Measurements from ENCODE around the gene SCAMP4. TPM values are rescaled to one million over a fixed set of nuclear protein-coding genes. Genes with fewer than 3 reads are reported as not detected.
A peak's percentile ranks its signal among the peaks of the same experiment; 100 is the strongest.

The SCAMP4 gene
- 29.1 and 29.2 TPM in 2 replicates for total RNA-seq (2014; rRNA removed; shearing (Covaris generic))

- peak within 1 kb of the TSS; percentile 71 for H3K4me3 ChIP-seq
- peaks cover 14% of the 10 kb centered on the region for H3K4me1 ChIP-seq
- DNase-seq: peak; percentile 98 to 99
- H3K27ac ChIP-seq: peak within 1 kb of the TSS; percentile 56
- no peaks in the 10 kb centered on the region for H3K27me3 ChIP-seq
- H3K9me3 ChIP-seq (replicated peaks): no peaks in the 10 kb centered on the region
- no peaks in the 10 kb centered on the region for H3K36me3 ChIP-seq
Measured at GRCh38 chr19:1905110-1905862, at the start of gene SCAMP4, which contains the start of gene ADAT3. Gene SCAMP4, plus strand, starts transcription at chr19:1905399. Its CDS starts 9,621 bp downstream, at chr19:1915020. Gene ADAT3, plus strand, starts transcription at chr19:1905399. Its CDS starts 6,649 bp downstream, at chr19:1912048.

GRCh38 chr19:1855828-1856255 lies 49.4 kb upstream of the SCAMP4 start:
- no peak for DNase-seq
- no peaks in the 10 kb centered on the region for H3K36me3 ChIP-seq
- H3K4me3 ChIP-seq: peak overlapping the region; percentile 65
- H3K27ac ChIP-seq: peak overlapping the region; percentile 56
- H3K9me3 ChIP-seq (replicated peaks): no peaks in the 10 kb centered on the region
- peaks cover 15% of the 10 kb centered on the region for H3K4me1 ChIP-seq
- H3K27me3 ChIP-seq: no peaks in the 10 kb centered on the region

- H3K9me3 ChIP-seq (replicated peaks): no peaks in the 10 kb centered on the region
- no peaks in the 10 kb centered on the region for H3K27me3 ChIP-seq
- peak overlapping the region; percentile 56 for H3K27ac ChIP-seq
- DNase-seq: peak; percentile 49 to 57
- H3K4me3 ChIP-seq: peak overlapping the region; percentile 65
- H3K4me1 ChIP-seq: peaks cover 15% of the 10 kb centered on the region
- H3K36me3 ChIP-seq: no peaks in the 10 kb centered on the region
Measured at GRCh38 chr19:1856345-1856697, 48.9 kb upstream of the SCAMP4 start.

GRCh38 chr19:1856698-1857603 lies 48.2 kb upstream of the SCAMP4 start:
- H3K9me3 ChIP-seq (replicated peaks): no peaks in the 10 kb centered on the region
- H3K4me3 ChIP-seq: peak overlapping the region; percentile 65
- H3K36me3 ChIP-seq: no peaks in the 10 kb centered on the region
- H3K27ac ChIP-seq: peak overlapping the region; percentile 56
- peak; percentile 56 to 64 for DNase-seq
- H3K4me1 ChIP-seq: peaks cover 15% of the 10 kb centered on the region
- no peaks in the 10 kb centered on the region for H3K27me3 ChIP-seq

GRCh38 chr19:1857648-1858326 lies 47.4 kb upstream of the SCAMP4 start:
- H3K4me3 ChIP-seq: peak overlapping the region; percentile 65
- DNase-seq: no peak
- H3K4me1 ChIP-seq: peaks cover 15% of the 10 kb centered on the region
- H3K27me3 ChIP-seq: no peaks in the 10 kb centered on the region
- no peaks in the 10 kb centered on the region for H3K9me3 ChIP-seq (replicated peaks)
- peak overlapping the region; percentile 56 for H3K27ac ChIP-seq
- H3K36me3 ChIP-seq: no peaks in the 10 kb centered on the region

GRCh38 chr19:1858412-1859081 lies 46.7 kb upstream of the SCAMP4 start:
- no peak for DNase-seq
- Histone ChIP-seq H3K4me1 (peaks cover 15% of the 10 kb centered on the region), H3K27ac (no peak overlapping the region), H3K9me3 (replicated peaks) (no peaks in the 10 kb centered on the region), H3K27me3 (no peaks in the 10 kb centered on the region), H3K36me3 (no peaks in the 10 kb centered on the region), H3K4me3 (no peak overlapping the region)

- Histone ChIP-seq H3K27ac (no peak overlapping the region), H3K36me3 (no peaks in the 10 kb centered on the region), H3K4me1 (peaks cover 15% of the 10 kb centered on the region), H3K4me3 (no peak overlapping the region), H3K9me3 (replicated peaks) (no peaks in the 10 kb centered on the region), H3K27me3 (no peaks in the 10 kb centered on the region)
- no peak for DNase-seq
Measured at GRCh38 chr19:1859331-1859781, 45.8 kb upstream of the SCAMP4 start.

GRCh38 chr19:1860042-1860775 lies 45.0 kb upstream of the SCAMP4 start:
- peak; percentile 62 to 65 for DNase-seq
- no peaks in the 10 kb centered on the region for H3K27me3 ChIP-seq
- H3K36me3 ChIP-seq: no peaks in the 10 kb centered on the region
- H3K9me3 ChIP-seq (replicated peaks): no peaks in the 10 kb centered on the region
- H3K27ac ChIP-seq: no peak overlapping the region
- H3K4me3 ChIP-seq: no peak overlapping the region
- peaks cover 10% of the 10 kb centered on the region for H3K4me1 ChIP-seq

- DNase-seq: no peak
- Histone ChIP-seq H3K4me1 (peaks cover 4% of the 10 kb centered on the region), H3K27me3 (no peaks in the 10 kb centered on the region), H3K27ac (no peak overlapping the region), H3K9me3 (replicated peaks) (no peaks in the 10 kb centered on the region), H3K36me3 (no peaks in the 10 kb centered on the region), H3K4me3 (no peak overlapping the region)
Measured at GRCh38 chr19:1860821-1861598, 44.2 kb upstream of the SCAMP4 start.

- Histone ChIP-seq H3K27ac (no peak overlapping the region), H3K4me1 (peaks cover 3% of the 10 kb centered on the region; the same call in 1 of the 2 replicates)
Measured at GRCh38 chr19:1861599-1862031, 43.6 kb upstream of the SCAMP4 start.

GRCh38 chr19:1862068-1862423 lies 43.2 kb upstream of the SCAMP4 start:
- Histone ChIP-seq H3K4me3 (peak overlapping the region; percentile 76), H3K36me3 (no peaks in the 10 kb centered on the region), H3K27me3 (no peaks in the 10 kb centered on the region), H3K9me3 (replicated peaks) (no peaks in the 10 kb centered on the region), H3K4me1 (peaks cover 3% of the 10 kb centered on the region; the same call in 1 of the 2 replicates), H3K27ac (no peak overlapping the region)
- DNase-seq: no peak

More at GRCh38 chr19:1861599-1862031, 43.6 kb upstream of the SCAMP4 start:
- H3K4me3 ChIP-seq: peak overlapping the region; percentile 76
- H3K27me3 ChIP-seq: no peaks in the 10 kb centered on the region
- no peaks in the 10 kb centered on the region for H3K9me3 ChIP-seq (replicated peaks)
- H3K36me3 ChIP-seq: no peaks in the 10 kb centered on the region
- DNase-seq: no peak

- Histone ChIP-seq H3K4me1 (peaks cover under 1% of the 10 kb centered on the region; the same call in 1 of the 2 replicates), H3K9me3 (replicated peaks) (no peaks in the 10 kb centered on the region), H3K27ac (no peak overlapping the region), H3K36me3 (no peaks in the 10 kb centered on the region), H3K4me3 (peak overlapping the region; percentile 76), H3K27me3 (no peaks in the 10 kb centered on the region)
- DNase-seq: no peak
Measured at GRCh38 chr19:1862424-1863327, 42.5 kb upstream of the SCAMP4 start.
